GM19468 (cell line): ENCODE data around the gene PLBD1.

Experiments used
- ATAC-seq: cut with Tn5 transposase; IDR thresholded peaks from one replicate; pipeline ENCODE4 v1.9.1; 2021; ENCODE audit warnings: mild to moderate bottlenecking, moderate library complexity, moderate number of reproducible peaks; ENCODE audit not compliant: unreplicated experiment; ENCODE audit errors: extremely low read depth

The PLBD1 gene

GRCh38 chr12:14567351-14568162 is at the start of gene PLBD1:
PLBD1 (minus strand) TSS chr12:14567883; CDS start chr12:14567696, 187 bp downstream.
- peak; percentile 30 for ATAC-seq

- ATAC-seq: peak; percentile 44
Measured at GRCh38 chr12:14614704-14615121, 47.0 kb upstream of the PLBD1 start.

- ATAC-seq: peak; percentile 94
Measured at GRCh38 chr12:14613718-14614117, 46.0 kb upstream of the PLBD1 start.

- no peak for ATAC-seq
Measured at GRCh38 chr12:14612898-14613445, 45.3 kb upstream of the PLBD1 start.

GRCh38 chr12:14612250-14612649 is 44.6 kb upstream of the PLBD1 start:
- ATAC-seq: no peak

- no peak for ATAC-seq
Measured at GRCh38 chr12:14611640-14612203, 44.0 kb upstream of the PLBD1 start.

GRCh38 chr12:14607568-14607967 is 39.9 kb upstream of the PLBD1 start:
- no peak for ATAC-seq

GRCh38 chr12:14605401-14605989 is 37.8 kb upstream of the PLBD1 start:
- no peak for ATAC-seq

- no peak for ATAC-seq
Measured at GRCh38 chr12:14601692-14602478, 34.2 kb upstream of the PLBD1 start.

GRCh38 chr12:14597480-14597879 is 29.8 kb upstream of the PLBD1 start:
- ATAC-seq: no peak

- ATAC-seq: no peak
Measured at GRCh38 chr12:14591719-14592118, 24.0 kb upstream of the PLBD1 start.

GRCh38 chr12:14589169-14590004 is 21.7 kb upstream of the PLBD1 start:
- ATAC-seq: no peak

GRCh38 chr12:14588571-14588970 is 20.9 kb upstream of the PLBD1 start:
- no peak for ATAC-seq

GRCh38 chr12:14578646-14579045 is 11.0 kb upstream of the PLBD1 start:
- ATAC-seq: no peak

- ATAC-seq: no peak
Measured at GRCh38 chr12:14577344-14577743, 9.7 kb upstream of the PLBD1 start.

- ATAC-seq: no peak
Measured at GRCh38 chr12:14576896-14577295, 9.2 kb upstream of the PLBD1 start.

- ATAC-seq: no peak
Measured at GRCh38 chr12:14575585-14575984, 7.9 kb upstream of the PLBD1 start.

- no peak for ATAC-seq
Measured at GRCh38 chr12:14573118-14573517, 5.4 kb upstream of the PLBD1 start.

GRCh38 chr12:14572401-14572800 is 4.7 kb upstream of the PLBD1 start:
- no peak for ATAC-seq
